GM23248 (cell line): ENCODE results near the gene RAPGEF3.

Experiments
- EZH2 ChIP-seq: fragments of 200-600 bp; sonication (generic); IDR thresholded peaks from 2 replicates; pipeline ENCODE4 v1.6.1; 2018; ENCODE audit warnings: antibody characterized with exemption, mild to moderate bottlenecking; ENCODE audit not compliant: insufficient read depth, poor library complexity, severe bottlenecking
- EZH2phosphoT487 ChIP-seq: fragments of 200-600 bp; sonication (generic); IDR thresholded peaks from 2 replicates; pipeline ENCODE4 v1.6.1; 2018; ENCODE audit warnings: antibody characterized with exemption, moderate library complexity, mild to moderate bottlenecking, low read depth; ENCODE audit not compliant: insufficient read depth

- TF ChIP-seq EZH2 (no peak), EZH2phosphoT487 (no peak)
These were observed 40.8 kb upstream of the RAPGEF3 start for GRCh38 chr12:47799357-47799955.
